ENCODE data around the gene NYNRIN.

Gene NYNRIN

GRCh38 chr14:24461336-24461735 lies 62.5 kb downstream of the NYNRIN start:
- no peak for DNase-seq

- no peak for DNase-seq
Observed at GRCh38 chr14:24463017-24463883, 64.4 kb downstream of the NYNRIN start.

GRCh38 chr14:24463884-24464785 lies 65.3 kb downstream of the NYNRIN start:
- DNase-seq, result no peak

GRCh38 chr14:24465368-24465767 lies 66.6 kb downstream of the NYNRIN start:
- no peak for DNase-seq

- DNase-seq, result no peak
Observed at GRCh38 chr14:24465805-24466204, 67.0 kb downstream of the NYNRIN start.

All from OCI-M1 (cell line).